Stimulated activated CD8-positive, alpha-beta memory T cell treated with anti-CD3 and anti-CD28 coated beads, Interleukin-7, amount 100 ng/mL, for 1 hour (primary cell): ENCODE results near the gene TELO2.

Experiments
- DNase-seq, 2 donors: peaks; one replicate each; pipeline ENCODE4 v3.0.0-alpha.2; 2020; ENCODE audit warnings: low read depth in 2 of 2

The TELO2 gene

DNA sequence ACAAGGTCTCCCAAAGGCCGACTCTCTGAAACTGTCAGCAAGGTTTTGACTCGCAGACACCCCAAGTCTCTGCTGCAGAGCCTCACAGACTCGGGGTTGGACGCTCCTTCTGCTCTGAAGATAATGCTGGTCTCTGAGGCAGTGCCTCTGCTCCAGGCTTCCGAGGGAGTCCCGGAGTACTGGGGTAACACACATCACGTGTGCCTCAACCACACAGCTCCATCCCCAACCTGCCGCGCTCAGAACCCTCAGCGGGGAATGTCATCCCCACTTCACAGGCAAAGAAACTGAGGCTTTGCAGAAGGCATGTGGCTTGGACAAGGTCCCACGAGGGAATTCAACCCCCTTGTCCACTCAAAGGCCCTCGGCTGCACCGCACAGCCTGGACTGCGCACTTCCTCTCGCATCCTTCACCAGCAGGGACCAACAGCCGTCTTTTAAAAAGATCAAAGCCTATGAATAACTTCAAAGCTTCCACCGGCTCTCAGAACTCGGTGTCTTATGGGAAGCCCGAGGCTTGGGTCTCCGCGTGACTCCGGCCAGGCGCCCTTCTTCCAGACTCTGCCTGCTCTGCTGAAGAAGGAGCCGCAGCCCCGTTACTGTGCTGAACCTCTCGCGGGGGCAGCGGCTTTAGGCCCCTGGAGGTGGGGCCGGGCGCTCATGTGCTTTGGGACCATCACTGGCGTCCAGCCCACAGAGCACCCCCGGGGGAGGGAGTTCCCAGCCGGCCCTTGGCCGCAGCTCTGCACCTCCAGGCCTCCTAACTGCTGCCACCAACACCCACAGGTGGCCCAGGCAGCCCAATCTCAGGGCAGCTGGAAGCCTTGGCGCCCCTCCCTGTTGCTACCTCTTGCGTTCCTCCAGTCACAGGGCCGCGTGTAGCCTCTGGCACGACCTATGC is 42.5 kb downstream of the TELO2 start:
- DNase-seq, result no peak

DNA sequence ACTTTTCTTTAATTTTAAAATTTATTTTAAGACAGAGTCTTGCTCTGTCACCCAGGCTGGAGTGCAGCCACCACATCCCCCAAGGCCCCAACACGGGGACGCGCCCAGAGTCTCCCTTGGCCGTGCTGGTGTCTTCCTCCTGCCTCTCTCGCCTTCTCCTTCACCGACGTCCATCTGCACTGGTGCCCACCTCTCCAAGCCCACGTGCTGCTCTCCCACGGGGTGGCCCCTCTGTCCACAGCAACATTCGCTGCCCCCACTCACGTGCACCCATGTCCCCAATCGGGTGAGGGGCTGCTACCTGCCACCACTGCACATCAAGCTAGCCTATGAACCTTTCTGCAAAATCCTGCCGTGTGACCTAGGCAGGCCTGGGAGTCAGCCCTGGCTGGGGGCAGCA is 43.4 kb downstream of the TELO2 start:
- no peak for DNase-seq

DNA sequence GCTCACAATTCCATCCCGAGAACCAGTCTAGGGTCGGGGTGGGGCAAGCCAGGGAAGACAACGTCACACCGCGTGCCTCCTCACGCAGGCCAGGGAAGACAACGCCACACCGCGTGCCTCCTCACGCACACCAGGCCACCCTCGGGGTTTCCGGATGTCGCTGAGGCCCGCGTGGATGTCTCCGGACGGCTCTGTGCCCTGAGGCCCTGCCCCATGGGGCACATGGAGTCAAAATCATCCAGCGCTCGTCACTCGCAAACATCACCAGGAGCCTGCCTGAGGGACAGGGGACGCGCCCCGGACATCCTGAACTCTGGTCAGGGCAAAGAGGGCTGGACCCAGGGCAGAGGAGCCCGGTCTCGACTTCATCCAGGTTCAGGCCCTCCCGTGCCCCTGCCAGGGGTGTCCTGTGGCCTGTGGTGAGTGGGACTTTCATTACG is 44.0 kb downstream of the TELO2 start:
- DNase-seq, result no peak

DNA sequence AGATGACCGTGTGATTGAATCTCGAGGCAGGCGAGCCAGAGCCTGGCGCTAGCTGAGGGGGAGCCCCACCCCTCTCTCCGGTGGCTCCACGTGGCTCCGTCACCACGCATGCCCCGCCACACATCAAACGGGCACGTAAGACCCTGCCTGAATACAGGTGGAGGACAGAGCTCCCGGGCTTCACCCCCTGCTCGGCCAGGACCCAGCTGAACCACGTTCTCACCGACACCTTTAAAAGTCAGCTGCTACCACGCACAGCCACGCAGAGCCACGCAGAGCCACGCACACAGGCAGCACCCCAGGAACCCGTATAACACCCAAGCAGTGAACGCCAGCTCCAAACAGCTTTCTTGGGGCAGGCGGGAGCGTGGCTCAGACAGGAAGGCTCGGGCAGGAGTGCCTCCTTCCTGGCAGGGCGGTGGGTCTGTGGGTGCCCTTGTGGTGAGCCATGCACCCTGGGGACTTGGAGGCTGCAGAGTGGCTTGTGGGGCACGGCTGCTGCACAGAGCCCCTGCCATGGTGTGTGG is 44.7 kb downstream of the TELO2 start:
- DNase-seq, result no peak

DNA sequence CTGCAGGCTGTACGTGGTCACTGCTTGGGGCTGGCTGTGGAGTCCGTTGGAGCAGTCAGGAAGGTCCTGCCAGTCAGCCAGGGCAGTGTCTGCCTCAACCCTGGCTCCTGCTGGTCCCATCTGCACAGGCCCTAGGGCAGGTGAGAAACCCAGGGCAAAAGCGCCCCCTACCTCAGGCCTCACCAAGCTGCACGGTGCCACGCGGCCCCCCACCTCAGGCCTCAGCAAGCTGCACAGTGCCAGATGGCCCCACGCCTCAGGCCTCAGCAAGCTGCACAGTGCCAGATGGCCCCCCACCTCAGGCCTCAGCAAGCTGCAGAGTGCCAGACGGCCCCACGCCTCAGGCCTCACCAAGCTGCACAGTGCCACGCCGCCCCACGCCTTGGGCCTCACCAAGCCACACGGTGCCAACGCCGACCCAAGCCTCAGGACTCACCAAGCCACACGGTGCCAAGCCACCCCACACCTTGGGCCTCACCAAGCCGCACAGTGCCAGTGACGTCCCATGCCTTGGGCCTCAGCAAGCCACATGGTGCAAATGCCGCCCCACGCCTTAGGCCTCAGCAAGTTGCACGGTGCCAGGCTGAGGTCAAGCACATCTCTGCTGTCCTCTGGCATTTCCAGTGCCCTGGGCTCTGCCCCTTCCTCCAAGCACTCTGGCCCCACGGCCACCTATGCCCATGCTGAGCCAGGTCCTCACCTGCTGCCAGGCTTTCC is 45.8 kb downstream of the TELO2 start:
- DNase-seq, result no peak

DNA sequence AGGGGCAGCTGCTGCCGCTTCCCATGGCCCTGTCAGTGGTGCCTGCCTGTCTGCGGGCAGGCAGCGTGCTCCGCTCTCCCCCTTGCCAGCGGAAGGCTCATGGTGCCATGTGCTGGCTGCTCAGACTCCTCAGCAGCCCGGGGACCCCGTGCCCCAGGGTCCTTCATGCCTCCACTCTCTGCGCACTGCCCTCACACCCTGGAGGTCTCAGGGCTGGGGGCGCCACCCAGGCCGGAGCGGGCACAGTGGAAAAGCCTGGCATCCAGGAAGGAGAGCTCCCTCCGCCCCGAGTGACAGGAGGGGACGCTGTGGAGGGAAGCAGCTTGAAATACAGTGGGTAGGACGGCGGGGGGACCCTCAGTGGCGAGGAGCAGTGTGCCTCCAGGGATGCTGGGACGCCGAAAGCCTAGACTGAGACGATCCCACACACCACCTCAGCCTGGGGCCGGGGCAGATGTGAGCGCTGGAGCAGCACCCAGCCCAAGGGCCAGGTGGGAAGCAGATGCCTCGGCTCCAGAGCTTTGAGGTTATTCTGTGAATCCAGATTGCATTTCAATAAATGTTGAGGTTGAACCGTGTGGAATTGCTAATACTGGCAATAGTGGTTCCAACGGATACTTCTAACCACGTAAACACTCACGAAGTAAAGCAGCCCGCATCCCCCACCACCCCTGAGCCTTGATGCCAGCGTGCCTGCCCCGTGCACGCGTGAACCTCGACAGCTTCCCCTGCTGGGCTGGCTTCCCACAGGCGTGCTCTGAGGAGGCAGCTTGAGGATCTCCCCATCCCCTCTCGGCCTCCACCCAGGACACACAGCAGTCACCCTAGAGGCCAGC is 46.8 kb downstream of the TELO2 start:
- DNase-seq, result no peak

DNA sequence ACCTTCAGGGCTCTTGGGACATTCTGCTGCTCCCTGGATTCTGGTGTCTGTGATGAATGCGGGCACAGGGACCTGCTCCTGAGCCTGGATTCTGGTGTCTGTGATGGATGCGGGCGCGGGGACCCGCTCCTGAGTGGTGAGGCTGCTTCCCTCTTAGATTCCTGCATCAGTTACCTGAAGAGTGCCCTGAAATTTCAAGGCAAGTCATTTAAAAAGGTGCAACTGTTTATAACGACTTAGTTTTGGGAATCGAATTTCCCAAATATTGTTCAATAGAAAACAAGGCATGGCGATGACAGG is 47.3 kb downstream of the TELO2 start:
- no peak for DNase-seq

DNA sequence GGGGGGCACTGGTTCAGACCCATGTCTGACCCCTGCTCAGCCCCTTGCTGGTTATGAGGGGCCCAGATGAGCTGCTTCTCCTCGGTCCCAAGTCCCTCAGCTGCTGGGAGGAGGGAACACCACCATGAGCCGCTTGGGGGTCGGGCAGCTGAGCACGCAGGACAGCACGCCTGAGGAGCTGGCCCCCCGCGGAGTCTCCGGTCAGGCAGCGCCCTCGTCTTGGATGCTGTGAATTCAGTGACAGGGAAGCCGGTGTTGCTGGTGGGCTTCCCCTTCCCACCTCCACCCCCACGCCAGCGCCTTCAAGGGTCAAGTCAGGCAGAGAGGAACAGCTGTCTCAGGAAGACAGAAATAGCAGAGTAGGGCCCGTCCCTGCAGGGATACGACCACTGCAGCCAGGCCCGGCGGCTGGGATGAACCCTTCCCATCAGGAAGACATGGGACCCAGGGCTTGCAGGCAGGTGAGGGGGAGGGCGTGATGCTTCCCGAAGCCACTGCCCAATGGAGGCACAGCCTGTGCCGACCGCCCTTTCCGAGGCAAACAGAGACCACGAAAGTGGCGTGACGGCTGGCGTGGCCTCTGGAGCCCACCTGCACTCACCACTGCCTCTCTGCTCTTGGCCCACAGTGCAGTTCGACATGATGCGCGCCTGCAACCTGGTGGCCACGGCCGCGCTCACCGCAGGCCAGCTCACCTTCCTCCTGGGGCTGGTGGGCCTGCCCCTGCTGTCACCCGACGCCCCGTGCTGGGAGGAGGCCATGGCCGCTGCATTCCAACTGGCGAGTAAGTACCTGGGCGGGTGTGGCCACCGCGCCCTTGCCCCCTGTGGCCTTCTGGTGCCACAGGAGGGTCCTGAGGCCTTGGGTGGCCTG is 48.4 kb downstream of the TELO2 start:
- no peak for DNase-seq

DNA sequence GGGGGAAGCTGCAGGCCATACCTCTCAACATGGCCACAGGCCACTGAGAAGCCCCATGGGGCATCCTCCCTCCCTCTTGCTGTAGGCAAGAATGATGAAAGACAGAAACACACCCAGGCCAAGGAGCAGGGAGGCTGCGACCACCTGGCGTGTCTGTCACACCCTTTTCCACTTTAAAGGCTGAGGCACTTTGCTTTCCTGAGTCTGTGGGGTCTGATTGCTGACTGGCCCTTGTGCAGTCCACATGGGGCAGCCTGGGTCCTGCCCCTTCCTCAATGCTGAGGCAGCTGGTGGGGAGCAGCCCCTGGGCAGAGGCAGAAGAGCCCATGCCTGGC is 49.0 kb downstream of the TELO2 start:
- DNase-seq, result no peak

DNA sequence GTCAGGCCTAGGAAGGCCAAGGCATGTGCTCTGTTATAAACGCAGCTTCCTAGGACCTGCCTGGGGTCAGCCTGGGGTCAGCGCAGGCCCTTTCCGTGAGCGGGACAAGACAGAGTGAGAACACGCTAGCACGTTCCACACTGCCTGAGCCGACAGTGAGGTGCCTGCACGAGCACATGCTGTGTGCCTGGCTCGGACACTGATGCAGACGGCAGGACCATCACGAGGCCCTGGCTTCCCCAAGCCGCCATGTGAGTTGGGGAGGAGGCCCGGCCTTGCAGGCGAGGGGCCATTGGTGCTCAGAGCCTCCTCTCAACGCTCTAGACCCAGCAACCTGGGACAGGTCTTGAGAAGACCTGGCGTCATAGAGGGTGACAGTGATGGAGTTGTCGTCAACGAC is 49.4 kb downstream of the TELO2 start:
- DNase-seq, result no peak

DNA sequence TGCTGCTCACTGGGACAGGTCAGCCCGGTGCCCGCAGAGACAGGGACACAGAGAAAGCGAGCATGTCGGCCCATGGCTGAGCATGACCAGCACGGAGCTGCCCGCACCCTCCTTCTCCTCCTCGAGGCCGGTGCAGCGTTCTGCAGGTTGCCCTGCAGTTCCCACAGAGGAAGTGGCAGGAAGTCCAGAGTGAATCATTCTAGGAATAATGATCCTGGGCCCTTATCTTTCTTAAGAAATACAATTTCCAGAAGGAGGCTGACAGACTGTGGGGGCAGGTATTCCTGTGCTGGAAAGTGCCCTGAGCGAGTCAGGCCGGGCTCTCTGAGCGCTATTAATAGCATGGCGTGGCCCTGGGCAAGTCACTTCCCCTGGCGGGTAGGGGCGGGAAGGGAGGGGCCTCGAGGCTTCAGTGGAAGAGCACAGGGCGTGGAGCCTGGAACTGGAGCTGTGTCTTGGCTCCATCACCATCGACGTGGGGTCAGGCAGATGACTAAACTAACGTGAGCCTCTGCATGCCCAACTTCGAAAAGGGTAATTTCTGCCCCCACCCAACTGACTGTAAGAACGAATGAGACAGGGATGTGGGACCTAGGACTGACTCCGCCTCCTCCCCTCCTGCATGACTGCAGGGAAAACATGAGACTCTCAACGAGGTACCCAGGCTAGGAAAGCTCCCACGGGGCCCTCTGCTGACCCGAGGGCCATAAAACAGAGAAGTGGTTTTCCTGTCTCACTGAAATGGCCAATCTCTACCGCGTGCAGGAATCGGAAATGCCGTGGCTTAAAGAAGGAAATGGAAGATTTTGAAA is 50.1 kb downstream of the TELO2 start:
- DNase-seq, result no peak

DNA sequence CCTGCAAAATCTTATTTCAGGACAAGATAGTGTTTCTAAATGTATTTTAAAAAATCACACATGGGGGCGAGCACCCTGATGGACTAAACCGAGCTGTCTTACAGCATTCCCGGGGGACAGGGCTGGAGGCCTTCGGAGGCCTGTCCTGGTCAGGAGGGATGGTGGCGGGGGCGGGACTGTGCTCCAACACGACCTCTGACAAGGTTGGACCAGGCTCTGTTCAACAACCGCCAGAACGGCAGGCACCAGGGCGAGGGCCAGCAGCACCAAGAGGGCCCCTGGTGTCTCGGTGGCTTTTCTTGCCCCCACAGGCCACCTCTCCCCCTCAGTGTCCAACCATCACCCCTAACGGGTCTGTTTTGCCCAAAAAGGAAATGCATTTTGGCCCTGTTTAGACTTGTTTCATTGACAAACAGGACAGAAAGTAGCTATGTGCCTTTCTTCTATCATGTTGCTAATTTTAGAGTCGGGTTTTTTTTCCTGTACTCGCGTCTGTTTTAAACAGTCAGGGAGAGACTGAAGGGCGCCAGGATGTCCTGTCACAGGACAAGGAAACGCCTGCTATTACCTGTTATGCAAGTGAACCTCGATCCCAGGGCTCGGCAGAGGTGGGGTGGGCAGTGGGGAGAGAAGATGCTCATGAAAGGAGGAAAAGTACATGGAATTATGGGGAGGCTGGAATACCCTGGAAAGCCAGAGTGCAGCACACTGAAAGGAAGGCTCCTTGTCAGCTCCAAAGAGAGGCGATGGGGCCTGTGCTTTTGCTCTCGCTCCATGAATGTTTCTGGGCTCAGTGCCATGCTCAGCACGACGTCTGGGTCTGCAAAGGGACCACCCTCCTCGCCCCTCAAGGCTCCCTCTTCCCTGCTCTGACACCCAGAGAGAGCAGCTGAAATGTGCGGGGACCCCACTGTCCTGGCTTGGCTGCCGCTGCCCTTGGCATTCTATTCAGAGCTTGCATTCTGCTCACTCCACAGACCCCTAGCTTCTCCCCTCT is 52.2 kb downstream of the TELO2 start:
- DNase-seq, result no peak

DNA sequence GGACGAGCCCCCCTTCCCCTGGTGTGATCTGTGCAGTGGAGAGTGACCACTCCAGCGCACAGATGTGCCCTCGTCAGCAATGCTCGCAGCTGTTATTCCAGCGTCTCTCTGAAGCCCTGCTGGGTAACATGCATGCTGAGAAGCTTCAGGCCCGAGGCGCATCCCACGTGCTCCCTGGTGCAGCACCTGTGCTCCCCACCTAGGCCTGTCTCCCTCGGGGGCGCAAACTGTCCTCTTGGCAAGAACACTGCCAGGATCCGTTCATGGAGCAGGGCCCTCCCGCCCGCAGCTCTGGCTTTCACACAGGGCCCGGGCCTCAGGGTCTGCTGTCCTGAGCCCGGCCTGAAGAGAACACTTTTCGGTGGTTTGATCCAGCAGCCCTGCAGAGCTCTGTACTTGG is 53.3 kb downstream of the TELO2 start:
- no peak for DNase-seq

DNA sequence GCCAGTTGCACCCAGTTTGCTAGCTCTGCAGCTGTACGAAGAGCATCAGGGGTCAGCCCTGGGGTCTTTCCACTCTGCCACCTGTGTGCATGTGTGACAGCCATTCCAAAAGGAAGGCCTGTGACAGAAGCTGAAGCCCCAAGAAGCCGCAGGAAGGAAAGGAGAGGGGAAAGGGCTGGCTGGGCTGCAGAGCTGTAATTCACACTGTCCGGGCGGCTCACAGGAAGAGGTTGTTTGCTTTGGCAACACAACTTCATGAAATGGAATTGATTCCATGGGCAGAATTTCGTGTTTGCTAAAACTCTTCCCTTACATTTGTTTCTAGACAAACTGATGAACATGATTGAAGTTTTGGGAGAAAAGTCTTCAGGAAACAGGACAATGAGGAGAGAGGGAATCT is 55.1 kb downstream of the TELO2 start:
- DNase-seq, result no peak

DNA sequence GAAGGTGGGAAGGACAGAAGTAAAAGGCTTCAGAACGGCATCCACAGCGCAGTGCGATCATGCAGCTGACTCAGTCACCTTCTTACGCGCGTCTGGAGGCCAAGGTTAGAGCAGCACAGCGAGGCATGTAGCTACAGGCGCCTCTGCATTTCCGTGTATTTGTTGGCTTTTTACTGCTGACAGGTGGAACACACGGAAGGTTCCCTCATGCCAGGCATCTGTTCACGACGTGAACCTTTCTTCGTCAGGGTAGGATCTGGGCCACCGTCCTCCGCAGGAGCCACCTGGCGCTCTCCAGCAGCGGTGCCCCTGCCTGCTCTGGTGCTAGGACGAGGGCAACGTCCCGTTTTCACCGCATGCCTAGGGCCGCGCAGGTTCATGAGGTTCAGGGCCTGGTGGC is 55.6 kb downstream of the TELO2 start:
- DNase-seq, result no peak

DNA sequence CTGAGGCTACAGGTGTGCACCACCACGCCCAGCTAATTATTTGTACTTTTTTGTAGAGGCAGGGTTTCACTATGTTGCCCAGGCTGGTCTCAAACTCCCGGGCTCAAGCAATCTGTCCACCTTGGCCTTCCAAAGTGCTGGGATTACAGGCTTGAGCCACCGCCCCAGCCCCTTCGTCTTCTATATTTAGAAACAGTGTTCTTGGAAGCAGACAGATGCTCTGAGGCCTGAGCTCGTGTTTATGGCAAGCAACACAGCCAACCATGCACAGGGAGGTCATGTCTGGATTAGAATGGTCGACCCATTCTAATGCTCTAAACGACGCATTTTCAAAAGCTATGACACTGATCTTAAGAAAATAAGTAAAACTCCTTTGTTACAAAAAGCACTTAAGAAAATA is 56.9 kb downstream of the TELO2 start:
- DNase-seq, result no peak

DNA sequence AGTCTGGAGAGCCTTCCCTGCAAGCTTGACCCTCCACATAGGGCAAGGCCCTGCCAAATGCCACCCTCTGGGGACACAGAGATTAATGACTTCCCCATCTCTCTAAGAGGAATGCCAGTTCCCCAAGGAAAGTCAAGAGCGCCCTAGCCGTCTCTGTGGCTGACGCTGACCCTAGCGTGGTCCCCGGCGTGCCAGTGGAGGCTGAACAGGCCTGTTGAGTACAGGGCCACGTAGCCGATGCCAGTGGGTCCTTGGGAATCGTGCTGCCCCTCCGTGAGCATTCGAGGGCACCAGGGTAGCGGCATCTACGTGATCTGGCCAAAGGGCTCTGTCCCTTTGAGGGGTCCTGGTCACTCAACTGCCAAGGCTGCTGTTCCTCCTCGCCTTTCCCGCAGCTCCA is 57.5 kb downstream of the TELO2 start:
- no peak for DNase-seq

DNA sequence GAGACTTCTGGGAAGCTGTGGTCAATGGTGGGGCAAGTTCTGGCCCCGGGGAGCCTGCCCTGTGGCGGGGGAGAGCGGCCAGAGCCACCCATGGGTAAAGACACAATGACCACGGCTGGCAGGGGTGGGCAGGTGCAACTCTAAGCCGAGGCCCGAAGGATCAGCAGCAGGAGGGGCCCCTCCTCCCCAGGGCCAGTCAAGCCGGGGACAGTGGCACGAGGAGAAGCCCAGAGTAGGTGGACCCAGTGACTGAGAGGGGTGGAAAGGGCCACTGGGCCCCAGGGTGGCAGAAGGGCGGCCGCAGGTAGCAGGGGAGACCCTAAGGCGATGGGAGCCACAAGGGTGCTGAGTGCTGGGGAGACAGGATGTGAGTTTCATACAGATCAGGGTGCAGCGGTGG is 58.0 kb downstream of the TELO2 start:
- DNase-seq, result no peak

DNA sequence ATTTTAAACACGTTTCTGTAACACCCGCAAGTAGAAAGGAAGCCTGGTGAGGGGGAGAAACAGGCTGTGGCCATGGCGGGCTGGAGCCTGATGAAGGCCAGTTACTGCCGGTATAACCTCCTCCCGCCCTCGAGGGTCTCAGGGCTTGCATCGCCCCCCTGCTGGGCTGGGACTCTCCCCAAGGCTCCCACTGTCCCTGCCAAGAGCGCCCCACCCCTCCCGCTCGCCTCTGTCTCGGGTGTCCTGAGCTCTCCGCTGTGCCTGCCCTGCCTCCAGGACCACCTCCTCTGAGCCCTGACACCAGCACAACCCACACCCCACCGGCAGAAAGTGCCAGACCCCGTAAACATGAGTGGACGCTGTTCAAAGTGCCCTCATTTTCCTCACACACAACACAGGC is 59.0 kb downstream of the TELO2 start:
- no peak for DNase-seq
